ENCODE measurements around the gene RAB1B.

- TF ChIP-seq POLR2AphosphoS5 (IDR thresholded peaks at IDR 0.05; ENCODE audit: borderline replicate concordance, low read depth, low read length) (no peak), FOXP2 (optimal IDR thresholded peaks at IDR 0.05; ENCODE audit: control extremely low read depth, extremely low read length, insufficient read depth) (no peak), EZH2 (IDR thresholded peaks at IDR 0.05) (no peak)
These were observed 5.8 kb downstream of the RAB1B start for GRCh38 chr11:66274219-66274618.
